Kidney capillary endothelial cell (primary cell): ENCODE data around the gene CFL1.
"Not testable (repeated sequence)": the region's sequence is repeated elsewhere in the genome, so short reads cannot be mapped to it uniquely, and the experiment has no call there.

Source experiments
- DNase-seq: peaks from one replicate; pipeline ENCODE4 v3.0.0-alpha.2; 2018; ENCODE audit warnings: low spot score

Gene CFL1

DNA sequence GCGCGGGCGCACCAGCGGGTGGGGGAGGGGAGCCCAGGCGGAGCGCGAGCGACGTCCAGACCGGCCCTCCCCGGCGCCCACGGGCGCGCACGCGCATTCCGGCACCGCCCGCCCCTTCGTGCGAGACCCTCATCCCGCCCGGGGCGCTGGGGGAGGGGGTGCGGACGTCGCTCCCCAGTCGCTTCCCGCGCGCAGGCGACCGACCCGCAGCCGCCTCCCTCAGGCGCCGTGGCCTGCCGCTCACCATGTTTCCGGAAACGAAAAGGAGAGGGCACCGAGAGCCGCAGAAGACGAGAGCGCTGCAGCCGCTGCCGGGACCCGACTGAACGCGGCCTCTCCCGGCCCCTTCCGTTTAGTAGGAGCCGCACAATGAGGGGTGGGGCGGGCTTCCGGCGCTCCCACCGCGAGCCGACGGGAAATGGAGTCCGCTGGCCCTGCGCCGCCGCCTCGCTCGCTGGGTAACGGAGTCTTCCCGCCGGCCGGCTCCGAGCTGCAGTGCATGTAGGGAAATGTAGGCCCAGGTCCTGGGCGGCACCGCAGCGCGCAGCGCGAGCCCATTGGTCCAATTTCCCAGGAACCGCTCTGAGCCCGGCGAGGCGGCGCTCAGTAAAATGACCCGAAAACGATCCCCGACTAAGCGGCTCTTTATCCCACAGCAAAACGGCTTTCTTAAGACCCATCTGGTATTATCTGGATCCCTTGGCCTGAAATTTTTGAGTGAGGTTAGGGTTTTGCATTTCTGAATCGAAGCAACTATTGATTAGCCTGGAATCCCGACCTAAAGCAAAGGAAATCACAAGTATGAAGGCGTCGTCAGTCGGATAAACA, at the start of gene CFL1:
TSS of gene CFL1 (minus strand) at position 328 of the 828 bp plus-strand sequence. CDS start at position 247, 81 bp downstream.
- DNase-seq = peak; percentile 92

DNA sequence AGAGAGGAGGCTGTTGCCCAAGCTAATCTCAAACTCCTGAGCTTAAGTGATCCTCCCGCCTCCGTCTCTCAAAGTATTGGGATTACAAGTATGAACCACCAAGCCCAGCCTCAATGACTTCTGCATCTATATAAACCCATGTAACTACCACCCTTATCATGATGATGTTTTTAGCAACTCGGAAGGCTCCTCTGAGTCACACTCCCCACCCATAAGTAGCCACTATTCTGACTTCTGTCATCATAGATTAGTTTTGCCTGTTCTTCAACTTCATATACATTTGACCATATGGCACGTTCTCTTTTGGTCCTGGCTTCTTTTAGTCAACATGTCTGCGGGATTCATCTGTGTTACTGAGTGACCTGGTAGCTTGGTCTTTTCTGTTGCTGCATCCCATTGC, 48.6 kb upstream of the CFL1 start:
- no peak for DNase-seq

- DNase-seq = no peak
These were observed 45.7 kb upstream of the CFL1 start for GRCh38 chr11:65903715-65904114.

GRCh38 chr11:65903068-65903481, 45.1 kb upstream of the CFL1 start:
- no peak for DNase-seq

DNA sequence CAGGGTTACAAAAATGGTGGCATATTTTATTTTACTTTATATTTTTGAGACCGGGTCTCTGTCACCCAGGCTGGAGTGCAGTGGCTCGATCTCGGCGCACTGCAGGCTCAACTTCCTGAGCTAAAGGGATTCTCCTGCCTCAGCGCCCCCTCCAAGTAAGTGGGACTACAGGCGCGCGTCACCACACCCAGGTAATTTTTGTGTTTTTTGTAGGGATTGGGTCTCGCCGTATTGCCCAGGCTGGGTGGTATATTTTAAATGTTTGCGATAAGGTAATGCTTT, 42.9 kb upstream of the CFL1 start:
- DNase-seq = no peak

- no peak for DNase-seq
These were observed 42.3 kb upstream of the CFL1 start, which contains the start of gene FOSL1 for GRCh38 chr11:65900125-65900898. FOSL1 (minus strand) TSS chr11:65900388; CDS start chr11:65900339, 49 bp downstream.

DNA sequence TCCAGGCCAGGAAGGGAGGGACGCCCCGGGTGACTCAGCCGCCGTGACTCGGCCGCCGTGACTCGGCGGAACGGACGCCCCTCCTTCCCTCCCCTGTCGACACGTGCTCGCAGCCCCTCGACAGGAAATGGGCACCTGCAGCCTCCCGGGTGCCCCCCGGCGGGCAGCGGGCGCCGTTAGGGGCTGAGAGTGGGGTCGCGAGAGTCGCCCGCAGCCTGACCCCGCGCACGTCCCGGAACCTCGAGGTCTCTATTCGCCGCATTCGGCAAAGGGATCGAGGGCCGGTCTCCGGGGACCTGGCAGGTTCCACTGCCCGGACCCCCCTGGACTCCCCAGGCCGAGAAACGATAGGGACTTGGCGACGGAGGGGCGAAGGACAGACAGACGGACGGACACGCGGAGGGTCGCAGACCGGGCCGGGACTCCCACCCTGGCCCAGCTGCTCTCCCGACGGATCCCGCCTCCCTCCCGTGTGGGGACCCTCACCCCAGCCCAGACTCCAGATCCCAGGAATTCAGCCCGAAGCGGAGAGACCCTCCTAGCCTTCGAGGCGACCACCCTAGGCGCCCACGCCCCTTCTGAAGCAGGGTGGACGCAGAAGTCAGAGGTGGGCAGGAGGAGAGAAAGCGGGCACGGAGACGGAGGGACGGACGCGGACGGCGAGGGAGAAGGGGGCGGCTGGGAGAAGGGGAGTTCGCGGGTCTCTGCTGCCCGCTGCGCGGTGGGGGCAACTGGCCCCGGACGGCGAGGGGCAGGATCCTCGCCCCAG, 41.6 kb upstream of the CFL1 start:
- DNase-seq = no peak

- DNase-seq = no peak
These were observed 40.8 kb upstream of the CFL1 start for GRCh38 chr11:65898656-65899355.

GRCh38 chr11:65897020-65897471, 39.1 kb upstream of the CFL1 start:
- DNase-seq = no peak

GRCh38 chr11:65896034-65896999, 38.3 kb upstream of the CFL1 start:
- no peak for DNase-seq

GRCh38 chr11:65895482-65895981, 37.6 kb upstream of the CFL1 start:
- DNase-seq = no peak

- DNase-seq = no peak
These were observed 36.1 kb upstream of the CFL1 start for GRCh38 chr11:65894034-65894591.

- DNase-seq = no peak
These were observed 34.8 kb upstream of the CFL1 start for GRCh38 chr11:65892661-65893317.

DNA sequence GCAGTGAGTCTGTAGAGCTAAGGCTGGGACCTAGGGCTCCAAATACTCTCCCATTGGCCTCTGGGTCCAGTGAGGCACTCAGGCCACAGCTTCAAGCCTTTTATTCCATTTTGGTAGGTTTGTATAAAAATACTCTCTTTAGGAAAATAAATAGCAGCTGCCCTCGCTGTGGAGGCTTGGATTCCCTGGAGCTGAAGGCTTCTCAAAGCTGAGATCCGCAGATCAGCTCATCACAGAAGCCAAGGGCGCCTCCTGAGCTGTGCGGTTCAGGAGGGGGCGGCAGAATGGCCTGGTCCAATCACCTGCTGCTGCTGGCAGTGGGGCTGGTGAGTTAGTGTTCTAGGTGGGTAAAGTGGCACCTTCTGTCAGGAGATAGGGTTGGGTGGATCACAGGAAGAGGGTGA, 34.2 kb upstream of the CFL1 start:
- DNase-seq = not testable (repeated sequence)

- no peak for DNase-seq
These were observed 33.5 kb upstream of the CFL1 start for GRCh38 chr11:65891219-65892136.

DNA sequence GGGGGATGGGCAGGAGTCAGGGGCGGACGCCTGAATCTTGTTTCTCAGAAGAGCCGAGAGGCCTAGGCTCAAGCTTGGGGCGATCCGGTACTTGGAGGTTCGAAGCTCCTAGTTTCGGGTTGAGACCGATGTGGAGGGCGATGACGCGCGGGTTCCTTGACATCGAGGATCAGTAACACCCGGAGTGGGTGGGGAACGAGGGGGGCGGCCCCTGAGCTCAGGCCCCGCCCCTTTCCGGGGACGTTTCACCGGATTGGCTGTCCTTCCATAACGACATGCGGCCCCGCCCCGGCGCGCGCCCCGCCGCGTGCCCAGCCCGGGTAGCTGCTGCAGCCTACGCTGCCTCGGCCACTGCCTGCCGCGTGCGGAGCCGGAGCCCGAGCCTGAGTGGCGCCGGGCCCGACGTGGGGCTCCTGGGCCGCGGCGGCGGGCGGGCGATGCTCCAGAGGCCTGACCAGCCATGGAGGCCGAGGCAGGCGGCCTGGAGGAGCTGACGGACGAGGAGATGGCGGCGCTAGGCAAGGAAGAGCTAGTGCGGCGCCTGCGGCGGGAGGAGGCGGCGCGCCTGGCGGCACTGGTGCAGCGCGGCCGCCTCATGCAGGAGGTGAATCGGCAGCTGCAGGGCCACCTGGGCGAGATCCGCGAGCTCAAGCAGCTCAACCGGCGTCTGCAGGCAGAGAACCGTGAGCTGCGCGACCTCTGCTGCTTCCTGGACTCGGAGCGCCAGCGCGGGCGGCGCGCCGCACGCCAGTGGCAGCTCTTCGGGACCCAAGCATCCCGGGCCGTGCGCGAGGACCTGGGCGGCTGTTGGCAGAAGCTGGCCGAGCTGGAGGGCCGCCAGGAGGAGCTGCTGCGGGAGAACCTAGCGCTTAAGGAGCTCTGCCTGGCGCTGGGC, 32.6 kb upstream of the CFL1 start, which contains the start of gene CCDC85B:
TSS of gene CCDC85B (plus strand) at position 350 of the 895 bp plus-strand sequence. CDS start at position 461, 111 bp downstream.
- peak; percentile 92 for DNase-seq

DNA sequence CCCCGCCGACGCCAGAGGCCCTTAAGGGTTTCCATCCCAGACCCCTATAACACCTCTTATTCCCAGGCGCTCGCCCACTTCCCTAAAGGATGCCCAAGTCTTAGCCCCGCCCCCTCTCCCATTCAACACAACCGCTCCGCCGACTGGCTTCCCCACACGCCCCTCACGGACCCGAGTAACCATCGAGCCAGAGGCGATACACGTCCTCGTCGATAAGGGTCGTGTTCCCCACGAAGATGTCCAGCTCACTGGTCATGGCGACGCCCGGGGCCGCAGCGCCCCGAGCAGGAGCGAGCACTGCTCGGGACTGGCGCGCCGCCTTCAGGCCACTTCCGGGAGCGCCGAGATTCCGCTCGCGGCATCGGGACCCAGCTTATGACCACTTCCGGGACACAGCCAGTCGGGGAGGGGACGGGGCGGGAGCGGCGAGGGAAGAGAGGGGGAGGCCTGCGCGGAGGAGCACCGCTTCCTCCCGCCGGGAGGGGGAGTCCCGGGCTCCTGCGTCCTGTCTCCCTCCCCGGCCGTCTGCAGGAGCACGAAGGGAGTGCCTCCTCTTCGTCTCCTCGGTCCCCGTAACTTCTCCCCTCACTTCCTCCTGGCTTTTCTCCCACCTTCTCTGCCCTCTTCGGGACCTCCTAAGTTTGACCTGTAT, 30.3 kb upstream of the CFL1 start, which contains the start of gene FIBP:
TSS of gene FIBP (minus strand) at position 309 of the 652 bp plus-strand sequence. CDS start at position 256, 53 bp downstream.
- DNase-seq = peak; percentile 90
